Dendritic cell treated with granulocyte-macrophage colony-stimulating factor and Interleukin-4, amounts not matched to agents 40 ng/mL and 50 ng/mL, for 4 days (primary cell): Measurements from ENCODE around the gene SLC22A1.

ENCODE experiments used
- H3K27ac Mint-ChIP-seq: one replicate; pipeline ENCODE4 v1.8.0; 2022; ENCODE audit warnings: mild to moderate bottlenecking, mixed read lengths
- H3K27me3 Mint-ChIP-seq: one replicate; pipeline ENCODE4 v1.8.0; 2022; ENCODE audit warnings: mild to moderate bottlenecking, mixed read lengths
- H3K36me3 Mint-ChIP-seq: one replicate; pipeline ENCODE4 v1.8.0; 2022; ENCODE audit warnings: low read depth, mixed read lengths
- H3K4me1 Mint-ChIP-seq: one replicate; pipeline ENCODE4 v1.8.0; 2022; ENCODE audit warnings: low read depth, mixed read lengths
- H3K4me3 Mint-ChIP-seq: one replicate; pipeline ENCODE4 v1.8.0; 2022; ENCODE audit warnings: mild to moderate bottlenecking, moderate library complexity, mixed read lengths
- H3K9me3 Mint-ChIP-seq: one replicate; pipeline ENCODE4 v1.8.0; 2022; ENCODE audit warnings: mixed read lengths
- intact Hi-C: fragments of 100-400 bp; cut with micrococcal nuclease; formaldehyde crosslinking; loops from one replicate; pipeline ENCODE4 v1.15.0; 2022

The SLC22A1 gene

DNA sequence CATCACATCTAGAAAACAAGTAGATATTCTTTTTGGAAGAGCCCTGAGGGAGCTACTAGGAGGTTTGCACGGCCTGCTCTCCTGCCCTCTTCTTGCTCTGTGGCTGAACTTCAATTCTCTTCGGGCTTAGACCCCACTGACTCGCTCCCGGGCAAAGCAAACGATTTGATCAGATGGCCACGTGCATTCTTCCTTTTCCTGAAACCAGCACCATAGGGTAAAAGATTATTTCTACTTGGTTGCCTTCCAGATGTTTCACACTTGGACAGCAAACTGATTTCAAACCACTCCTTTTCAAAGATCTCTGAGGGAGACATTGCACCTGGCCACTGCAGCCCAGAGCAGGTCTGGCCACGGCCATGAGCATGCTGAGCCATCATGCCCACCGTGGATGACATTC is at the start of gene SLC22A1:
Gene SLC22A1, plus strand, starts transcription at position 258 of the 400 bp plus-strand sequence. Its CDS starts 121 bp downstream, at position 379.
- no peak within 1 kb of the TSS for H3K4me3 Mint-ChIP-seq
- peaks cover 5% of the 10 kb centered on the region for H3K27me3 Mint-ChIP-seq
- H3K4me1 Mint-ChIP-seq: no peaks in the 10 kb centered on the region
- intact Hi-C loops: no loop called here
- H3K9me3 Mint-ChIP-seq: peaks cover 12% of the 10 kb centered on the region
- no peaks in the 10 kb centered on the region for H3K36me3 Mint-ChIP-seq
- H3K27ac Mint-ChIP-seq: no peak within 1 kb of the TSS

DNA sequence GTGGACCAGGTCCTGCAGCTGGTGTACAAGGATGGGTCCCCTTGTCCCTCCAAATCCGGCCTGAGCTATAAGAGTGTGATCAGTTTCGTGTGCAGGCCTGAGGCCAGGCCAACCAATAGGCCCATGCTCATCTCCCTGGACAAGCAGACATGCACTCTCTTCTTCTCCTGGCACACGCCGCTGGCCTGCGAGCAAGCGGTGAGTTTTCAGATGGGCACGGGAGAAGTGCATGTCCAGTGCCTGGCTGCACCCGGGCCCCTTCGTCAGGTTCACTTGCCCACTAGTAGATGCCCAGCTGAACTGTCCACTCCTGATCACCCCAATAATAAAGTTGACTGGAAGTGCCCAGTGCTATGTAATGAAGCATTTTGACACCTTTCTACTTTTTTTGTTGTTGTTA is 48.3 kb upstream of the SLC22A1 start:
- Mint-ChIP-seq H3K4me1 (no peaks in the 10 kb centered on the region), H3K36me3 (peaks cover 100% of the 10 kb centered on the region), H3K4me3 (no peak overlapping the region), H3K9me3 (no peaks in the 10 kb centered on the region), H3K27me3 (no peaks in the 10 kb centered on the region), H3K27ac (no peak overlapping the region)
- intact Hi-C loops: no loop called here

DNA sequence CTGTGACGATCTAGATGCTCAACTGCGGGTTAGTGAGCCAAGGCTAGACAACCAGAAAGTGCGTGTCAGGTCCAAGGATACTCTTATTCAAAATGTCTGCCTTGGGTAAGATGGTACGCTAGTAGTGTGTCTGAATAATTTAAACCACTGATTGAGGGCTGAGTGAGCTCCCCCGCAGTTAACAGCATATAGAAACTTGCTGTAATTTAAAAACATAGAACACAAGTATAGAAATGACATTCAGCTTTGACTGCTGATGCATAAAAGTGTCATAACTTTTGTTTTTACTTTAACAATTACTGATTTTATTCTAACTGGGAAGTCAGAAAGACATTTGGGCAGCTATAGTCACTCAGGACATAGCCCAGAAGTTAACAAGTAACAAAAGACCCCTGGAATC is 45.6 kb upstream of the SLC22A1 start:
- Mint-ChIP-seq H3K27ac (no peak overlapping the region), H3K4me3 (no peak overlapping the region), H3K36me3 (peaks cover 100% of the 10 kb centered on the region), H3K4me1 (no peaks in the 10 kb centered on the region), H3K9me3 (no peaks in the 10 kb centered on the region), H3K27me3 (no peaks in the 10 kb centered on the region)
- intact Hi-C loops: no loop called here

DNA sequence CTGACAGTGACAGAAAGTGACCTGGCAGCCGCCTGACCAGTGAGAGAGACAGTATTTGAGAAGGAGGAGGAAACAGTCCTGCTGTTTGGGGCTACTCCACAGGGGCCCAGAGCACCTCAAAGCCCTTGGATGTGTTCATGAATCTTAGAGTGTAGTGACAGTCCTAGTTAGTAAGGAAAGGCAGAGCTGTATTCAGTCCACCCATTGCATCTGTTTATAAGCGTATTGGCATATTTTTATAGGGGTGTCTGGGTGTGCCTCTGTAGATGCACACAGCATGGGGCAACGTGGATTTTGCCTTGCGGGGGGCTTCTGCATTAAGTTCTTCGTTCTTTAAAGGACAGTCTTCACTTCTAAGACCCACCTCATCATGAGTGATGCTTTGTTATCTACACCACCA is 44.6 kb upstream of the SLC22A1 start:
- intact Hi-C loops: no loop called here
- Mint-ChIP-seq H3K9me3 (no peaks in the 10 kb centered on the region), H3K4me3 (no peak overlapping the region), H3K4me1 (no peaks in the 10 kb centered on the region), H3K36me3 (peaks cover 100% of the 10 kb centered on the region), H3K27ac (no peak overlapping the region), H3K27me3 (no peaks in the 10 kb centered on the region)

DNA sequence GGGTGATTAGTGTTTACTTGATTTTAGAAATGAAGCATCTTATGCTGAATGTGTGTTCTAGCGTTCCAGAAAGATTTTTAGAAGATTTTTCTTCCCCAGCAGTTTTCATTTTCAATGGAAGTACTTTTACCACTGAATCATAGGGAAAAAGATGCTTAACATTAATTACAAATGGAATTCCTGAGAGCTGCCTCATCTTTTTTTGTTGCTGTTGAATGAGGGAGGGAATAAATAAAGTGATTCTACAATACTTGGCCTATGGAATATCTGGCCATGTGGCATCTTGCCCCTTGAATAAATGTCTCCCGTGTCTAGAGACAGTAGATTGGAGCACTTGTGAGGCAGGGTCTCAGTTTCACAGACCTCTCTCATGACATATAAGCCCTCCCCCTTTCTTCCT is 44.1 kb upstream of the SLC22A1 start:
- Mint-ChIP-seq H3K27me3 (no peaks in the 10 kb centered on the region), H3K4me3 (no peak overlapping the region), H3K27ac (no peak overlapping the region), H3K9me3 (no peaks in the 10 kb centered on the region), H3K4me1 (no peaks in the 10 kb centered on the region), H3K36me3 (peaks cover 100% of the 10 kb centered on the region)
- intact Hi-C loops: no loop called here

DNA sequence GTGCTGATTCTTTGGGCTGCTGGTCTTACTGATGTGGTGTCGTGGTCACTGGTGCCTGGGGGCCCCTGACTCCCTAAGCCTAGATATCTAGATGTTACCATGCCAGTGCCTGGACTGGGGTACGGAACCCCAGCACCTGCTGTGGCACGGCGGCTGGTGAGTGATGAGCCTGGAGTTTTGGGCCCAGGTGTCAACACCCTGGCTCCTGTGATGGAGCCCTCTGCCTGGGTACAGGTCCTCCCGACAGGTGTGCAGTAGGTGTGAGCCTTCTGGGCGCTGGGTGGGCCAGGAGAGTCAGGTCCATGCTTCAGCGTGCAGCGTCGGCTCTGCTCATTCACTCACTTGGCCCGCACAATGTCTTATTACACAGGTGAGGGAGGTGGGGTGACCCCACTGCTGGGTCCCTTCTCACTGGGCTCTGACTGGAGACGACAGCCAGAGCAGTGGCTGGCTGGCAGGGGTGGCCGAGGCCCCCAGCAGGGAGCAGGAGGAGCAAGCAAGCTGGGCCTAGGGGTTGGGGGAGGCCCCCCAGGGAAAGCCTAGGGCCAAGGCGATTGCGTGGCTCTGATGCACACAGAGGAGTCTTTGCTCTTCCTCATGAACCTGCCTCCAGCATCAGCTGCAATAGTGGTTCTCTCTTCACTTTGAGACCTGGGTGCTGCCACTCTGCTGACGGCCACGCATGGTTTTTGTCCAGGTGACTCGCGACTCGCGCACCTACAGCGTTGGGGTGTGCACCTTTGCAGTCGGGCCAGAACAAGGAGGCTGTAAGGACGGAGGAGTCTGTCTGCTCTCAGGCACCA is 42.5 kb upstream of the SLC22A1 start:
- Mint-ChIP-seq H3K27ac (no peak overlapping the region), H3K4me3 (no peak overlapping the region), H3K27me3 (no peaks in the 10 kb centered on the region), H3K4me1 (no peaks in the 10 kb centered on the region), H3K36me3 (peaks cover 100% of the 10 kb centered on the region), H3K9me3 (no peaks in the 10 kb centered on the region)
- intact Hi-C loops: no loop called here

DNA sequence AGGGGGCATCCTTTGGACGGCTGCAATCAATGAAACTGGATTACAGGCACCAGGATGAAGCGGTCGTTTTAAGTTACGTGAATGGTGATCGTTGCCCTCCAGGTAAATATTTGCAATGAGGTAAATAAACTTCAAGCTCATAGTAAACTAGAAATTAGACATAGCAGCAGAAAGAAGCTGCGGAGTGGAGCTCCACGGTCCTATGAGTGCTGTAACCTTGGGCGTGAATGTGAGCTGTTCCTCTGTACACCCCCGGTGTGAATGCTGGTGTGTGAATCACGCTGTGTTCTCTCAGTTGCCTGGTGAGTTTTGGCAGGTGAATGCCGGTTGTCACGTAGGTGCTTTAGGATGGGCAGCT is 42.0 kb upstream of the SLC22A1 start:
- Mint-ChIP-seq H3K9me3 (no peaks in the 10 kb centered on the region), H3K27me3 (no peaks in the 10 kb centered on the region), H3K4me1 (no peaks in the 10 kb centered on the region), H3K27ac (no peak overlapping the region), H3K4me3 (no peak overlapping the region), H3K36me3 (peaks cover 100% of the 10 kb centered on the region)
- intact Hi-C loops: loop anchor here (10.0 kb wide), 1 partner anchor 305 kb away; no protein-coding TSS in a partner anchor

DNA sequence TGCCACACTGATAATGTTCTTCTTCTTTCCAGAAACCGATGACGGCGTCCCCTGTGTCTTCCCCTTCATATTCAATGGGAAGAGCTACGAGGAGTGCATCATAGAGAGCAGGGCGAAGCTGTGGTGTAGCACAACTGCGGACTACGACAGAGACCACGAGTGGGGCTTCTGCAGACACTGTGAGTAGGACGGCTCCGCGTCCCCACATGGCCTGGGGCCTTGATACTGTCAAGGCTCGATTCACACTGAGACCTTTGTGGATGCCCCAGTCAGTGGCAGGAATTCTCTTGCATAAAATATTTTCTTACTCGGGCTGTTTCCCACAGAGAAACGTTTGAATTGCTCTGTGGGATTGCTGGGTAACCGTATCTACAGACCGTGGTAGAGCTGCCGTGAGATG is 41.5 kb upstream of the SLC22A1 start:
- Mint-ChIP-seq H3K4me1 (peaks cover 3% of the 10 kb centered on the region), H3K36me3 (peaks cover 100% of the 10 kb centered on the region), H3K27me3 (no peaks in the 10 kb centered on the region), H3K9me3 (no peaks in the 10 kb centered on the region), H3K27ac (no peak overlapping the region), H3K4me3 (no peak overlapping the region)
- intact Hi-C loops: loop anchor here (10.0 kb wide), 1 partner anchor 305 kb away; no protein-coding TSS in a partner anchor

DNA sequence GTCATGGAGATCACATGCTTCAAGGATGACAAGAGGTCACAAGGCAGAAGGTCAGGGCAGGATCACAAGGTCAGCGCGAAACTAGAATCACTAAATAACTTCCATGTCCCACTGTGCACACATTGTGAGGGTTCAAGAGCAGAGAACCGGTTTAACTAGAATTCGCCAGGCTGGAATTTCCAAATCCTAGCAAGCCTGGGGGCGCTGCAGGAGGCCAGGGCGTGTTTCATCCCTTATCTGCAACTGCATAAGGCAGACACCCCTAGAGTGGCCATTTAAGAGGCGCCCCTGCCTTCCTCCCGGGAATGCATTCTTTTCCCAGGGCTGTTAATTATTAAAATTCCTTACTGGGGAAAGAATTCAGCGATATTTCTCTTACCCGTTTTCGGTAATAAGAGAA is 40.2 kb upstream of the SLC22A1 start:
- intact Hi-C loops: loop anchor here (10.0 kb wide), 1 partner anchor 307 kb away; no protein-coding TSS in a partner anchor

DNA sequence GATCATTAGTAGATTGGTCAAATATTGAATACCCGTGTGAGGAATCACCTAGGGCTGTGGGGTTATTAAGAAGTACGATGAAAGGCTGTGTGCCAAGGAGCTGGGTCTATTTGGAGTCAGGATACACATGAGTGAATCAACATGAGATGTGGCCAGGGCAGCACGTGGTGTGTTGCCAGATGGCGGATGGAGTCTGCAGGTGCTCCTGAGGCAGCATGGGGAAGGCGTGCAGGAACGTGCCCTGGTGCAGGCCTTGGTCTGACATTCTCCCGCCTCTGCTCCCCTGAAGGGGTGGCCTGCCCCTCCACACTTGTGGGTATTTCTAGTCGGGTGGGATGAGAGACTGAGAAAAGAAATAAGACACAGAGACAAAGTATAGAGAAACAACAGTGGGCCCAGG is 39.0 kb upstream of the SLC22A1 start:
- peaks cover 5% of the 10 kb centered on the region for H3K4me1 Mint-ChIP-seq
- H3K27ac Mint-ChIP-seq: no peak overlapping the region
- H3K36me3 Mint-ChIP-seq: peaks cover 100% of the 10 kb centered on the region
- no peaks in the 10 kb centered on the region for H3K9me3 Mint-ChIP-seq
- H3K27me3 Mint-ChIP-seq: no peaks in the 10 kb centered on the region
- no peak overlapping the region for H3K4me3 Mint-ChIP-seq
- intact Hi-C loops: loop anchor here (10.0 kb wide), 1 partner anchor 308 kb away; no protein-coding TSS in a partner anchor

More for the DNA sequence above, 40.2 kb upstream of the SLC22A1 start:
- Mint-ChIP-seq H3K27ac (no peak overlapping the region), H3K4me3 (no peak overlapping the region), H3K4me1 (peaks cover 5% of the 10 kb centered on the region), H3K27me3 (no peaks in the 10 kb centered on the region), H3K9me3 (no peaks in the 10 kb centered on the region), H3K36me3 (peaks cover 100% of the 10 kb centered on the region)

DNA sequence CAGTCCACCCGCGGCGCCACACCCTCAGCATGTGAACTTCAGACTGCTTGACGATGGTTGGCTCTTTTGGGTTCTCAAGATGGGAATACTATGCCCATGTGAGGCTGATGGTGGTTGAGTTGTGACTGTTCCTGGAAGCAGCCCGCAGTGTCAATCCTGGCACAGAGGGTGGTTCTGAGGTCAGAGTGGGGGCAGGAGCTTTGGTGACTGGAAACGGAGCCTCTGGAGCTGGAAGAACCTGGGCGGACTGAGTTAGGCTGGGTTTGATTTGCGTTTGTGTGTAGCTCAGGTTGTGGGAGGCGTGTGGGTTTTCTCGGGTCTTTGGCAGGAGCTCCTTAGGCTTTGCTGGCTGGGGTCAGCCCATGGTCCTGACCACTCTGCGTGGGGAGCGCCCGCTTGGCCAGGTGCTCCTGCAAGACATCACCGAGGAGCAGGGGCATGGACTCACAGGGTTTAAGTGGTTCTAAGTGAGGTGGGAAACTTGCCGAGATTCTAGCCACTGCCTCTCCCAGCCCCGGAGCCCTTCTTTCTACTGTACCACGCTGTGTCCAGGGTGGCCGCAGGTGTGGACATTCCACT is 37.3 kb upstream of the SLC22A1 start:
- Mint-ChIP-seq H3K27ac (no peak overlapping the region), H3K36me3 (peaks cover 100% of the 10 kb centered on the region)

DNA sequence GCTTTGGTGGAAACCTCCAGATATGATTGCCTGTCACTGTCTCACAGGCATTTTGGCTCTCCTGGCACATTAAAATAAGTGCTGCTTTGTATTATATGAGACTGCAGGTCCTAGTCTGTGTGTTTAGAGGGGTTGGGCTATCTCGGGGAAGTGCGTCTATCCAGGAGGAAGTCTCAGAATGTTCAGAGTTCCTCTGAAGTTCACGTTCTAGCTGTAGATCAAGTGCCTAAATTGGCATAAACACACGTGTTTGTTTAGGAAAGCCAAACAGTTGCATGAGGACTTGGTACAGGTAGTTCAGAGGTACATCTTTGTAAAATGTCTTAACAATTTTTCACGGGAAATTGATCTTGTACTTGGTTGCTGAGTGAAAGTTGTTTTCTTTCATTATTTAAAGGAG is 36.4 kb upstream of the SLC22A1 start:
- peaks cover 100% of the 10 kb centered on the region for H3K36me3 Mint-ChIP-seq
- no peak overlapping the region for H3K27ac Mint-ChIP-seq
- H3K4me3 Mint-ChIP-seq: no peak overlapping the region
- intact Hi-C loops: loop anchor here (10.0 kb wide), 1 partner anchor 310 kb away; no protein-coding TSS in a partner anchor
- peaks cover 5% of the 10 kb centered on the region for H3K4me1 Mint-ChIP-seq
- H3K9me3 Mint-ChIP-seq: no peaks in the 10 kb centered on the region
- no peaks in the 10 kb centered on the region for H3K27me3 Mint-ChIP-seq

More for the DNA sequence above, 37.3 kb upstream of the SLC22A1 start:
- no peaks in the 10 kb centered on the region for H3K27me3 Mint-ChIP-seq
- H3K4me3 Mint-ChIP-seq: no peak overlapping the region
- H3K9me3 Mint-ChIP-seq: no peaks in the 10 kb centered on the region
- intact Hi-C loops: loop anchor here (10.0 kb wide), 1 partner anchor 309 kb away; no protein-coding TSS in a partner anchor
- H3K4me1 Mint-ChIP-seq: peaks cover 5% of the 10 kb centered on the region

DNA sequence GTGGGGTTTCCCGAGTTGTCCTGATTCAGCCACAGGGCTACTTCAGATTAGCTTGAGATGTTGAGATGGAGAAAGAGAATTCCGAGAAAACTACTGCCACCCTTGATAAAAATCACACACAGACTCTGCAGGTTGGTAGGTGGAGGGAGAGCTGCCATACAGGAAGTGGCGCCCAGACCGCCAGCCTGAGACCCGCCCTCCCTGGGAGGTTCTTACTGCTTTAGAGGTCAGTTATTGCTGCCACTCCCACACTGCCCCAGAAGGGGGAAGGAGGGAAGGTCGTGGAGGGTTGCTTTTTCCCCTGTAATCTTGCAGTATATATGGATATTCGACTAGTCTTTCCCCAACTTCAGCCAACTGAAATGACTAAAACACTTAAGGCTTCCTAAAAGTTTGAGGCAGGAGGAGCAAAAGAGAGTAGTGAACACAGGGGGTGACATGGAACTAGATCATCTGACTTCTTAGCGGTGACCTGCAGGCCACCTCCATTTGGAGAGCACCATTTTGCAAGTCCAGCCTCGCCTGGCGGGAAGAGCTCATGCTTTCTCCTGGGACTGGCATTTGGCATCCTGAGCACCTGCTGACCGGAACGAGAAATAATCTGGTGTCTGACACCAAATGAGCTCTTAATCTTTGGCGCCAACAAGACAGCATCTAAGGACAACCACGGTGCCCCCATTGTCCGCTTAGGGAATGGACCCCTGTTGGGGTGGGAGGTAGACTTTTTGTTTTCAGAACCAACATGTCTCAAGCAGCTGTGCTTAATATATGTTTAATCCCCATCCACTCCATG is 35.7 kb upstream of the SLC22A1 start:
- no peak overlapping the region for H3K27ac Mint-ChIP-seq
- peaks cover 100% of the 10 kb centered on the region for H3K36me3 Mint-ChIP-seq
- H3K4me1 Mint-ChIP-seq: peaks cover 5% of the 10 kb centered on the region
- no peaks in the 10 kb centered on the region for H3K9me3 Mint-ChIP-seq
- intact Hi-C loops: loop anchor here (10.0 kb wide), 1 partner anchor 311 kb away; no protein-coding TSS in a partner anchor
- no peaks in the 10 kb centered on the region for H3K27me3 Mint-ChIP-seq
- H3K4me3 Mint-ChIP-seq: no peak overlapping the region

DNA sequence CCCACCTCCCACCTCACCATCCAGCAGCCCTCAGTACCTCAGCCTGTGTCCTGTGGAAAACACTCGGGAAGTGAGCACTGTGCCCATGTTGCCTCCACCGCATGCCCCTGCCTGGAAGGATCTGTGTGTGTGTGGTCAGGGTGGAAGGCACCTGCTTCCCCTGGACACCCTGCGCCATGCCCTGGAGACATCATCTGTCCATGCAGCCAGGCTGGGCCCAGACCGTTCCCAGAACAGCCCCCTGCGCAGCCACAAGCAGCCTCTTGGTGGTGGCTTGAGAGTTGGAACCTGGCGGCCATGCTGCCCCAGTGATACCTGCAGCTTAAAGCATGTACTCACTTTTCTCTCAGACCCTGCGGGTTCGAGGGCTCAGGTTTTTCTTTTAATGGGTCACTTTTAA is 34.9 kb upstream of the SLC22A1 start:
- Mint-ChIP-seq H3K36me3 (peaks cover 100% of the 10 kb centered on the region), H3K27me3 (no peaks in the 10 kb centered on the region), H3K9me3 (no peaks in the 10 kb centered on the region), H3K4me1 (peaks cover 5% of the 10 kb centered on the region), H3K4me3 (no peak overlapping the region), H3K27ac (no peak overlapping the region)
- intact Hi-C loops: loop anchor here (10.0 kb wide), 1 partner anchor 312 kb away; no protein-coding TSS in a partner anchor
